B cell (primary cell): ENCODE measurements around the gene HAO2. TPM values are rescaled to one million over a fixed set of nuclear protein-coding genes. Genes with fewer than 3 reads are reported as not detected.

Experiments
- ATAC-seq: fragments of 200-7000 bp; cut with Tn5 transposase; one replicate; pipeline ENCODE4 v1.10.0; 2021; ENCODE audit warnings: low read depth, mild to moderate bottlenecking, moderate number of reproducible peaks, moderate library complexity
- CTCF ChIA-PET: fragments of 350-600 bp; sonication (Branson Sonifier 250); formaldehyde crosslinking; loops from one replicate; lab custom pipeline; 2021; ENCODE audit warnings: antibody characterized with exemption, inconsistent platforms; lab: Charles Lee
- POLR2A ChIA-PET: fragments of 350-600 bp; sonication (Branson Sonifier 250); formaldehyde crosslinking; loops from one replicate; lab custom pipeline; 2021; ENCODE audit warnings: antibody characterized with exemption; lab: Charles Lee
- DNase-seq: peaks from one replicate; pipeline ENCODE4 v3.0.0; 2013
- H2AFZ ChIP-seq: 2 replicates; pipeline ENCODE4 v1.6.1; 2012; ENCODE audit warnings: mild to moderate bottlenecking, low read depth, low read length; ENCODE audit not compliant: insufficient read depth, poor library complexity, severe bottlenecking
- H3K27ac ChIP-seq, 2 donors: 1 replicate in 1 of 2; 2 replicates in 1 of 2; pipeline ENCODE4 v1.5.1; 2012 to 2013; ENCODE audit warnings: low read length in 2 of 2, mild to moderate bottlenecking in 2 of 2, moderate library complexity in 1 of 2
- H3K27me3 ChIP-seq, 4 experiments: fragments of 200-600 bp in 1 of 4; sonication (generic) in 1 of 4; replicated peaks in 1 of 4; 1 replicate in 2 of 4; 2 replicates in 2 of 4; pipeline versions ENCODE4 v1.6.1 to v1.7.0; 2013 to 2016; ENCODE audit warnings: low read length in 3 of 4, mild to moderate bottlenecking in 2 of 4, mixed read lengths in 1 of 4, moderate library complexity in 1 of 4; ENCODE audit not compliant: insufficient read depth in 4 of 4, control insufficient read depth in 3 of 4; ENCODE audit errors: control extremely low read depth in 1 of 4
- H3K36me3 ChIP-seq, 2 experiments: replicated peaks in 1 of 2; 1 replicate in 1 of 2; 2 replicates in 1 of 2; pipeline versions ENCODE4 v1.6.1 to v1.7.1; 2013; ENCODE audit warnings: low read length in 1 of 2; ENCODE audit not compliant: insufficient read depth in 2 of 2, control insufficient read depth in 1 of 2; ENCODE audit errors: control extremely low read depth in 1 of 2, extremely low read depth in 1 of 2
- H3K4me1 ChIP-seq, 2 donors: fragments of 200-600 bp in 1 of 2; sonication (generic) in 1 of 2; 1 replicate in 1 of 2; 2 replicates in 1 of 2; pipeline versions ENCODE4 v1.5.1 to v1.6.1; 2013 to 2017; ENCODE audit warnings: low read length in 2 of 2; ENCODE audit not compliant: control insufficient read depth in 2 of 2, insufficient read depth in 2 of 2
- H3K4me2 ChIP-seq: replicated peaks from 2 replicates; pipeline ENCODE3; 2012; ENCODE audit warnings: mild to moderate bottlenecking, low read depth, low read length; ENCODE audit not compliant: poor library complexity, severe bottlenecking
- H3K4me3 ChIP-seq, 5 experiments: fragments of 200-600 bp in 1 of 5; sonication (generic) in 1 of 5; 1 replicate in 3 of 5; 2 replicates in 2 of 5; pipeline versions ENCODE4 v1.5.1 to v1.7.0; 2011 to 2016; ENCODE audit warnings: low read length in 4 of 5, mild to moderate bottlenecking in 4 of 5, low read depth in 2 of 5, control low read depth in 1 of 5, moderate library complexity in 1 of 5; ENCODE audit not compliant: insufficient read depth in 1 of 5; ENCODE audit errors: control extremely low read depth in 1 of 5, extremely low read depth in 1 of 5
- H3K79me2 ChIP-seq: fragments of 200-600 bp; sonication (generic); one replicate; pipeline ENCODE4 v1.6.0; 2016; ENCODE audit warnings: low read length; ENCODE audit not compliant: control insufficient read depth, insufficient read depth
- H3K9ac ChIP-seq: fragments of 200-600 bp; sonication (generic); 2 replicates; pipeline ENCODE4 v1.6.1; 2017; ENCODE audit warnings: mild to moderate bottlenecking, low read length, moderate library complexity
- H3K9me3 ChIP-seq, 3 donors: one replicate each; pipeline versions ENCODE4 v1.6.1 to v1.7.1; 2013; ENCODE audit warnings: low read length in 2 of 3; ENCODE audit not compliant: control insufficient read depth in 2 of 3, insufficient read depth in 1 of 3; ENCODE audit errors: control extremely low read depth in 1 of 3
- H4K20me1 ChIP-seq: 2 replicates; pipeline ENCODE4 v1.6.0; 2012; ENCODE audit warnings: mild to moderate bottlenecking, low read length; ENCODE audit not compliant: insufficient read depth, control insufficient read depth, poor library complexity, severe bottlenecking
- H3K27ac Mint-ChIP-seq: one replicate; pipeline ENCODE4 v1.8.0; 2021; ENCODE audit warnings: mixed read lengths
- H3K27me3 Mint-ChIP-seq: one replicate; pipeline ENCODE4 v1.8.0; 2021; ENCODE audit warnings: mixed read lengths
- H3K4me1 Mint-ChIP-seq: one replicate; pipeline ENCODE4 v1.8.0; 2021; ENCODE audit warnings: mixed read lengths
- H3K4me3 Mint-ChIP-seq: one replicate; pipeline ENCODE4 v1.8.0; 2021; ENCODE audit warnings: mixed read lengths
- H3K9me3 Mint-ChIP-seq: one replicate; pipeline ENCODE4 v1.8.0; 2022; ENCODE audit warnings: mixed read lengths; ENCODE audit not compliant: insufficient read depth
- EZH2 ChIP-seq: IDR thresholded peaks from 2 replicates; pipeline ENCODE4 v1.6.1; 2012; ENCODE audit warnings: borderline replicate concordance, low read depth, mild to moderate bottlenecking, moderate library complexity, low read length; ENCODE audit not compliant: insufficient read depth, poor library complexity, severe bottlenecking
- WGBS: methylation state at CpG from one replicate; pipeline ENCODE4 v1.1.5; 2013; ENCODE audit warnings: missing lambda C conversion rate; ENCODE audit not compliant: insufficient coverage; 5-methylcytosine and 5-hydroxymethylcytosine counted together
- intact Hi-C: fragments of 100-400 bp; cut with micrococcal nuclease; formaldehyde crosslinking; loops from one replicate; pipeline ENCODE4 v1.10.0; 2022
- polyA plus RNA-seq: library from polyadenylated mRNA; depleted of rRNA; stranded (reverse); fragments of >200 nt; gene quantifications from 2 replicates; pipeline ENCODE4 v1.2.3, GENCODE V29; 2012
- total RNA-seq, 2 donors: library from RNA; stranded (reverse); fragments of 120-200 nt in 1 of 2; gene quantifications; 1 replicate in 1 of 2; 2 replicates in 1 of 2; pipeline versions ENCODE4 v1.2.3 to v1.2.4, GENCODE V29; 2013 to 2022
- TF ChIP-seq, protein P1 (sequence below): fragments of 200-600 bp; IDR thresholded peaks from one replicate; pipeline ENCODE4 v1.8.0; 2022; ENCODE audit warnings: antibody characterized with exemption, mild to moderate bottlenecking

The HAO2 gene
- total and polyA plus RNA-seq, 2 donors (not counting 1 experiment from before 2014, with no cell fraction given), result not detected

DNA sequence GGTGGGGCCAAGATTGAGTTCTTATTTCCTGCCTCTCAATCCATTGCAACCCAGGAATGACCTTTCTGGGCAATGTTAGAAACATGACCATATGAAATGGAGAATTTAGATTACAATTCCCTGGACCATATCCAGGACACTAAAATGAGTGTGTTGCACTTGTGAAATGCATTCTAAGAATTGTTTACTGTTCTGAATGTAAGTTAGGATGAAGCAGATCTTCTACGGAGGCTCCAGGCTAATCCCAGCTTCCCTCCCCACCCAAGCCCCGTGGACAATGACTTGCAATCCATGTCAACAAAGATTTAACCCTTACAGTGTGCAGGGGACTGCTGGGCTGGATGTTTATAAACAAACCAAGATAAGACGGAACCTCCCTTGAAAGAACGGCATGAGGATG, 31.7 kb upstream of the HAO2 start:
- ChIA-PET POLR2A (no interaction called here), CTCF (no interaction called here)
- H3K4me1 Mint-ChIP-seq, result no peaks in the 10 kb centered on the region
- Histone ChIP-seq H3K36me3 (no peaks in the 10 kb centered on the region), H3K9me3 (peaks cover 0 to 6% (median 0%) of the 10 kb centered on the region in 3 donors), H4K20me1 (no peaks in the 10 kb centered on the region), H3K27ac (no peak overlapping the region), H3K79me2 (no peaks in the 10 kb centered on the region), H3K4me2 (no peak overlapping the region), H2AFZ (no peak overlapping the region), H3K4me1 (no peaks in the 10 kb centered on the region), H3K27me3 (peaks cover 0 to 8% (median 0%) of the 10 kb centered on the region in 4 experiments), H3K9ac (no peak overlapping the region), H3K4me3 (no peak overlapping the region)
- WGBS, result 100% methylated on average over 2 of the region's 4 CpGs
- H3K27me3 Mint-ChIP-seq, result no peaks in the 10 kb centered on the region
- no peak overlapping the region for H3K4me3 Mint-ChIP-seq
- TF ChIP-seq, protein P1, sequence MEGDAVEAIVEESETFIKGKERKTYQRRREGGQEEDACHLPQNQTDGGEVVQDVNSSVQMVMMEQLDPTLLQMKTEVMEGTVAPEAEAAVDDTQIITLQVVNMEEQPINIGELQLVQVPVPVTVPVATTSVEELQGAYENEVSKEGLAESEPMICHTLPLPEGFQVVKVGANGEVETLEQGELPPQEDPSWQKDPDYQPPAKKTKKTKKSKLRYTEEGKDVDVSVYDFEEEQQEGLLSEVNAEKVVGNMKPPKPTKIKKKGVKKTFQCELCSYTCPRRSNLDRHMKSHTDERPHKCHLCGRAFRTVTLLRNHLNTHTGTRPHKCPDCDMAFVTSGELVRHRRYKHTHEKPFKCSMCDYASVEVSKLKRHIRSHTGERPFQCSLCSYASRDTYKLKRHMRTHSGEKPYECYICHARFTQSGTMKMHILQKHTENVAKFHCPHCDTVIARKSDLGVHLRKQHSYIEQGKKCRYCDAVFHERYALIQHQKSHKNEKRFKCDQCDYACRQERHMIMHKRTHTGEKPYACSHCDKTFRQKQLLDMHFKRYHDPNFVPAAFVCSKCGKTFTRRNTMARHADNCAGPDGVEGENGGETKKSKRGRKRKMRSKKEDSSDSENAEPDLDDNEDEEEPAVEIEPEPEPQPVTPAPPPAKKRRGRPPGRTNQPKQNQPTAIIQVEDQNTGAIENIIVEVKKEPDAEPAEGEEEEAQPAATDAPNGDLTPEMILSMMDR, result no peak
- TF ChIP-seq EZH2, result no peak
- ATAC-seq, result no peak
- intact Hi-C loops, result no loop called here
- DNase-seq, result no peak
- H3K27ac Mint-ChIP-seq, result no peak overlapping the region
- H3K9me3 Mint-ChIP-seq, result no peaks in the 10 kb centered on the region

DNA sequence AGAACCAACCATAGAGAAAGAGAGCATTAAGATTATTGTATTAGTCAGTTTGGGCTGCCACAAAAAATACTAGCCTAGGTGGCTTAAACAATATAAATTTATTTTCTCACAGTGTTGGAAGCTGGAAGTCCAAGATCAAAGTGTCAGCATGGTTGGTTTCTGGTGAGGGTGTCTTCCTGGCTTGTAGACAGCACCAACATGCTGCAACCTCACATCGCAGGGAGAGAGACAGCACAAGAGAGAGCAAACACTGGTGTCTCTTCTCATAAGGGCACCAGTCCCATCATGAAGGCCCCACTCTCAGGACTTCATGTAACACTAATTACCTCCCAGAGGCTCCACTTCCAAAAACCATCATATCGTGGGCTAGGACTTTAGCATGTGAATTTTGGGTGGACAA, 30.6 kb upstream of the HAO2 start:
- H3K9ac ChIP-seq, result no peak overlapping the region
- ATAC-seq, result no peak
- H3K4me3 ChIP-seq, result no peak overlapping the region
- no peak overlapping the region for H3K27ac ChIP-seq
- H3K27ac Mint-ChIP-seq, result no peak overlapping the region
- no peaks in the 10 kb centered on the region for H3K4me1 Mint-ChIP-seq
- H3K4me3 Mint-ChIP-seq, result no peak overlapping the region
- DNase-seq, result no peak
- H2AFZ ChIP-seq, result no peak overlapping the region
- H3K4me2 ChIP-seq, result no peak overlapping the region
- H3K9me3 ChIP-seq, result peaks cover 0 to 6% (median 0%) of the 10 kb centered on the region in 3 donors
- H4K20me1 ChIP-seq, result no peaks in the 10 kb centered on the region
- POLR2A ChIA-PET, result no interaction called here
- 80% methylated on average over 1 of the region's 2 CpGs for WGBS
- no peaks in the 10 kb centered on the region for H3K79me2 ChIP-seq
- CTCF ChIA-PET, result no interaction called here
- H3K4me1 ChIP-seq, result no peaks in the 10 kb centered on the region
- peaks cover 0 to 8% (median 0%) of the 10 kb centered on the region in 4 experiments for H3K27me3 ChIP-seq
- H3K27me3 Mint-ChIP-seq, result no peaks in the 10 kb centered on the region
- intact Hi-C loops, result no loop called here
- TF ChIP-seq EZH2, result no peak
- TF ChIP-seq, protein P1, result no peak
- H3K36me3 ChIP-seq, result no peaks in the 10 kb centered on the region
- no peaks in the 10 kb centered on the region for H3K9me3 Mint-ChIP-seq
